Esophagus muscularis mucosa (tissue), 3 donors: ENCODE results near the gene ATAD2B.

Experiments
- POLR2A ChIP-seq: fragments of 450-650 bp; IDR thresholded peaks from one replicate; pipeline ENCODE4 v1.6.1; 2017; ENCODE audit warnings: antibody characterized with exemption, moderate library complexity, mild to moderate bottlenecking, low read depth
- POLR2AphosphoS5 ChIP-seq, 2 donors: sonication (generic); formaldehyde crosslinking; IDR thresholded peaks; one replicate each; pipeline ENCODE4 v1.6.1; 2017; ENCODE audit warnings: antibody characterized with exemption in 2 of 2
- TF ChIP-seq, protein P1 (sequence below), 3 experiments: fragments of 200-600 bp in 2 of 3; fragments of 450-650 bp in 1 of 3; sonication (generic) in 2 of 3; IDR thresholded peaks; one replicate each; pipeline ENCODE4 v1.5.1; 2017 to 2019; ENCODE audit warnings: antibody characterized with exemption in 3 of 3, mild to moderate bottlenecking in 2 of 3, moderate library complexity in 1 of 3

DNA sequence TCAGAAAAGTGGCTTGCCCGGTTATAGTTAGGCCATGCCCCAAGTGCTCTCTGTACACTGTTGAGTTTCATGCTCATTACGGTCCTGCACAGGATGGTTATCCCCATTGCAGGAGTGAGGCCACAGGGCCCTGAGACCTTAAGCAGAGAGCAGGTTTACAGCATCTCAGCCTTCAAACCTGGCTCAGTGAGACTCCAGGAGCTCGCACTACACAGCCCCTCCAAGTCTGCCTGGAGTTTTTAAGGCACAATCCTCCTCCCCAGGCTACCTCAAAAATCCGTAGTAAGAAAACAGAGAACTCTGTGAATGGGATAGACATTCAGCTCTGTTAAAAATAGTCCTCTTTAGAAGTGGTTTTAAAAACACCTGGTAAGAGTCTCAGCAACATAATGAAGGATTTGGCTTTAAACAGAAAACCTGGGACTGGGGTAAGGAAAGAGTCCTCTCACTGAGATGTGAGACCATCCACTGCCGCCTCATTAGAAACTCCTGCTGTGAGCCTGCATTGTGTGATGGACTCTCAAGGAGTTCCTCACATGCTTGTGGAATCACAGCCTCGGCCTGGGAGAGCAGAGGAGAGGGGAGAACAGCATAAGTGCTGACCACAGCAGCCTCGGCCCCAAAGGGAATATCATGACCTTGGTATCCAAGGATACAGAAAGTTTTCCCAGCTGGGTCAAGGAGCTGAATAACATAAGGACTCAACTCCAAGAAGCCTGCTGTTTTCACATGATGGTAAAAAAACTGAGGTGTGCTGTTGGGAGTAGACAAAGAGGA is 214.8 kb downstream of the ATAD2B start:
- TF ChIP-seq POLR2A (no peak), POLR2AphosphoS5 (IDR thresholded peaks at IDR 0.05) (no peak)
- TF ChIP-seq, protein P1, sequence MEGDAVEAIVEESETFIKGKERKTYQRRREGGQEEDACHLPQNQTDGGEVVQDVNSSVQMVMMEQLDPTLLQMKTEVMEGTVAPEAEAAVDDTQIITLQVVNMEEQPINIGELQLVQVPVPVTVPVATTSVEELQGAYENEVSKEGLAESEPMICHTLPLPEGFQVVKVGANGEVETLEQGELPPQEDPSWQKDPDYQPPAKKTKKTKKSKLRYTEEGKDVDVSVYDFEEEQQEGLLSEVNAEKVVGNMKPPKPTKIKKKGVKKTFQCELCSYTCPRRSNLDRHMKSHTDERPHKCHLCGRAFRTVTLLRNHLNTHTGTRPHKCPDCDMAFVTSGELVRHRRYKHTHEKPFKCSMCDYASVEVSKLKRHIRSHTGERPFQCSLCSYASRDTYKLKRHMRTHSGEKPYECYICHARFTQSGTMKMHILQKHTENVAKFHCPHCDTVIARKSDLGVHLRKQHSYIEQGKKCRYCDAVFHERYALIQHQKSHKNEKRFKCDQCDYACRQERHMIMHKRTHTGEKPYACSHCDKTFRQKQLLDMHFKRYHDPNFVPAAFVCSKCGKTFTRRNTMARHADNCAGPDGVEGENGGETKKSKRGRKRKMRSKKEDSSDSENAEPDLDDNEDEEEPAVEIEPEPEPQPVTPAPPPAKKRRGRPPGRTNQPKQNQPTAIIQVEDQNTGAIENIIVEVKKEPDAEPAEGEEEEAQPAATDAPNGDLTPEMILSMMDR (IDR thresholded peaks at IDR 0.05) = no peak
